ENCODE results near the gene HSPA1A. TPM values are rescaled to one million over a fixed set of nuclear protein-coding genes. Genes with fewer than 3 reads are reported as not detected.

HSPA1A gene
- total RNA-seq, 1 donor from 2014 or later = 56.6 TPM

DNA sequence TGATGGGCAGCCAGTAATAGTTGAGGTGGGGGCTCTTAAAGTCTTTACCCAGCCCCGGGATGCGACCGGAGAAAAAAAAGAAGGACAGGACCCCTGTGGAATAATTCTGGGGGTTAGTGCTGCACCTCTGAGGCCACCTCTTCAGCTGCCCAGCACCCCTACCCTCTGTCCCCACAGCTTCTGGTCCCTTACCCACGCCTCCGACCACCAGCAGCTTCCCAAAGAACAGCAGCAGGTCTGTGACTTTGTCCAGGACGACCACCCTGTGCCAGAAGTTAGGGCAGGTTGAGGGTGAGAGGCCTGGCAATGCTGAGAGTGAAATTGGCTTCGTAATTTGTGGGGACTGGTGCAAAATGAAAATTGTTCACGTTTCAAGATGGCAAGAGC lies 49.5 kb downstream of the HSPA1A start:
- Mint-ChIP-seq H3K36me3 (ENCODE audit: insufficient read depth) (peaks cover 6% of the 10 kb centered on the region), H3K27ac (no peak overlapping the region)
- no peak for DNase-seq (ENCODE audit: low spot score, unreplicated experiment)

DNA sequence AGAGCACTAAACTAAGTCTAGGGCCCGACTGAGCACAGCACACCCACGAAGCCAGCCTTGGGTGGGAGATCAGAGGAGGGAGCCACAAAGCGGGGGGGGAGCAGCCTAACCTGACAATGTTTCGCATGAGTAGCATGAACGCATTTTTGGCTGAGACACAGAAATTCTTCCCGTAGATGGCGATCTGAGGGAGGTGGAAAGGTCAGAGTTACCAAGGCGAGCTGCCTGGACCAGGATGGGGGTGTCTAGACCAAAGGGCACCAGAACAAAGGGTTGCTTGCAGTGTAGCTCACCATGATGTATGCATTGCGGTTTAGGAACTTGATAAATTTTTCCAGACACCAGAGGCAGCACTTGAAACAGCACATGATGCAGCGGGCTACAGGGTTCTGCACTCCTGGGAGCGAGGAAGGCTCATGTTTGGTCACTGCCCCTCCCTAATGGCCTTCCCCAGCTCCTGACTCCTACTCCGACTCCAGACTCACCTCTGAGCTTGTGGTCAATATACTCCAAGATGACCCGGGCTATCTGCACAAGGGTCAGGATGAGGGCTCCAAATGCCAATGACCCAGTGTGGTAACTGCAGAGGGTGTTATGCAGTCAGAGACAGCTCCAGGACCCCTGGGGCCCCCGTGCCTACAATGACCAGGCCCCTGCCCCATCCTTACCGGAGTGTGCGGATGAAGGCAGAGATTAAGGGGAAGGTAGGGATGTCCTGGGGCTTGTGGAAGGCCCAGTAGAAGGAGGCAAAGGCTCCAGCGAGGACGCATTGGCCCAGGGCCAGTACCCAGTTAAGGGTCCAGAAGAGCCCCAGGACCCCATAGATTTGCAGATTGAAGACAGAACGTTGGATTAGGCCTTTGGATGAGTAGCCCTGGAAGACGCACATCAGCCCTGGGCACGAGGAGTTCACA lies 50.1 kb downstream of the HSPA1A start:
- peaks cover 3% of the 10 kb centered on the region for H3K36me3 Mint-ChIP-seq (ENCODE audit: insufficient read depth)
- H3K27ac Mint-ChIP-seq = peak overlapping the region; percentile 41
- H3K4me1 Mint-ChIP-seq (ENCODE audit: low read depth) = peaks cover 16% of the 10 kb centered on the region
- TF ChIP-seq, protein P1, sequence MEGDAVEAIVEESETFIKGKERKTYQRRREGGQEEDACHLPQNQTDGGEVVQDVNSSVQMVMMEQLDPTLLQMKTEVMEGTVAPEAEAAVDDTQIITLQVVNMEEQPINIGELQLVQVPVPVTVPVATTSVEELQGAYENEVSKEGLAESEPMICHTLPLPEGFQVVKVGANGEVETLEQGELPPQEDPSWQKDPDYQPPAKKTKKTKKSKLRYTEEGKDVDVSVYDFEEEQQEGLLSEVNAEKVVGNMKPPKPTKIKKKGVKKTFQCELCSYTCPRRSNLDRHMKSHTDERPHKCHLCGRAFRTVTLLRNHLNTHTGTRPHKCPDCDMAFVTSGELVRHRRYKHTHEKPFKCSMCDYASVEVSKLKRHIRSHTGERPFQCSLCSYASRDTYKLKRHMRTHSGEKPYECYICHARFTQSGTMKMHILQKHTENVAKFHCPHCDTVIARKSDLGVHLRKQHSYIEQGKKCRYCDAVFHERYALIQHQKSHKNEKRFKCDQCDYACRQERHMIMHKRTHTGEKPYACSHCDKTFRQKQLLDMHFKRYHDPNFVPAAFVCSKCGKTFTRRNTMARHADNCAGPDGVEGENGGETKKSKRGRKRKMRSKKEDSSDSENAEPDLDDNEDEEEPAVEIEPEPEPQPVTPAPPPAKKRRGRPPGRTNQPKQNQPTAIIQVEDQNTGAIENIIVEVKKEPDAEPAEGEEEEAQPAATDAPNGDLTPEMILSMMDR (IDR thresholded peaks at IDR 0.05; ENCODE audit: unreplicated experiment) = no peak
- no peaks in the 10 kb centered on the region for H3K9me3 Mint-ChIP-seq (ENCODE audit: low read depth)
- H3K4me3 Mint-ChIP-seq (ENCODE audit: low read depth) = no peak overlapping the region
- H3K27me3 Mint-ChIP-seq = no peaks in the 10 kb centered on the region
- DNase-seq (ENCODE audit: low spot score, unreplicated experiment) = no peak

More for the DNA sequence above, 49.5 kb downstream of the HSPA1A start:
- H3K4me3 Mint-ChIP-seq (ENCODE audit: low read depth) = no peak overlapping the region
- H3K9me3 Mint-ChIP-seq (ENCODE audit: low read depth) = no peaks in the 10 kb centered on the region
- H3K27me3 Mint-ChIP-seq = no peaks in the 10 kb centered on the region
- H3K4me1 Mint-ChIP-seq (ENCODE audit: low read depth) = peaks cover 16% of the 10 kb centered on the region
- TF ChIP-seq, protein P1 (IDR thresholded peaks at IDR 0.05; ENCODE audit: unreplicated experiment) = no peak

Other genes with a start within 250 kb of the HSPA1A start
- not detected in 2 replicates for gene LTA, start 243.3 kb upstream of the HSPA1A start, total RNA-seq
- gene TNF, start 240.0 kb upstream of the HSPA1A start, total RNA-seq = not detected in 2 replicates
- gene LTB, start 233.1 kb upstream of the HSPA1A start, total RNA-seq = 0.57 TPM in 1 of 2 replicates, not detected in the other
- not detected in 2 replicates for gene LST1, start 229.3 kb upstream of the HSPA1A start, total RNA-seq
- not detected in 2 replicates for gene NCR3, start 222.5 kb upstream of the HSPA1A start, total RNA-seq
- gene AIF1, start 200.3 kb upstream of the HSPA1A start, total RNA-seq = 1.7 and 3.1 TPM in 2 replicates
- gene PRRC2A, start 194.8 kb upstream of the HSPA1A start, total RNA-seq = 272 and 273 TPM in 2 replicates
- 458 and 471 TPM in 2 replicates for gene BAG6, start 162.9 kb upstream of the HSPA1A start, total RNA-seq
- gene APOM, start 159.6 kb upstream of the HSPA1A start, total RNA-seq = 7.1 and 7.5 TPM in 2 replicates
- 23.6 and 24.1 TPM in 2 replicates for gene C6orf47, start 154.8 kb upstream of the HSPA1A start, total RNA-seq
- 15.2 and 18.0 TPM in 2 replicates for gene GPANK1, start 150.5 kb upstream of the HSPA1A start, total RNA-seq
- 163 and 165 TPM in 2 replicates for gene CSNK2B, start 149.5 kb upstream of the HSPA1A start, total RNA-seq
- gene LY6G5B, start 145.6 kb upstream of the HSPA1A start, total RNA-seq = 24.8 and 30.6 TPM in 2 replicates
- gene LY6G5C, start 134.5 kb upstream of the HSPA1A start, total RNA-seq = 4.4 and 6.5 TPM in 2 replicates
- gene ABHD16A, start 112.2 kb upstream of the HSPA1A start, total RNA-seq = 93.0 and 96.9 TPM in 2 replicates
- not detected in 2 replicates for gene LY6G6F, start 108.7 kb upstream of the HSPA1A start, total RNA-seq
- gene LY6G6D, start 100.2 kb upstream of the HSPA1A start, total RNA-seq = not detected in 2 replicates
- 0.60 and 1.3 TPM in 2 replicates for gene LY6G6C, start 93.8 kb upstream of the HSPA1A start, total RNA-seq
- not detected in 2 replicates for gene MPIG6B, start 92.2 kb upstream of the HSPA1A start, total RNA-seq
- 218 and 233 TPM in 2 replicates for gene DDAH2, start 86.2 kb upstream of the HSPA1A start, total RNA-seq
- 275 and 286 TPM in 2 replicates for gene CLIC1, start 79.0 kb upstream of the HSPA1A start, total RNA-seq
- gene MSH5, start 75.5 kb upstream of the HSPA1A start, total RNA-seq = 45.0 and 51.3 TPM in 2 replicates
- 8.6 and 11.9 TPM in 2 replicates for gene SAPCD1, start 52.9 kb upstream of the HSPA1A start, total RNA-seq
- 9.5 and 11.6 TPM in 2 replicates for gene VWA7, start 38.2 kb upstream of the HSPA1A start, total RNA-seq
- gene VARS1, start 19.8 kb upstream of the HSPA1A start, total RNA-seq = 85.6 and 92.6 TPM in 2 replicates
- 80.4 and 82.9 TPM in 2 replicates for gene LSM2, start 8.6 kb upstream of the HSPA1A start, total RNA-seq
- gene HSPA1L, start 260 bp upstream of the HSPA1A start, total RNA-seq = 2.4 and 2.5 TPM in 2 replicates
- gene HSPA1B, start 12.2 kb downstream of the HSPA1A start, total RNA-seq = 152 and 165 TPM in 2 replicates
- 52.4 and 57.4 TPM in 2 replicates for gene NEU1, start 47.3 kb downstream of the HSPA1A start, total RNA-seq
- gene SLC44A4, start 63.5 kb downstream of the HSPA1A start, total RNA-seq = 17.5 and 19.1 TPM in 2 replicates
- gene EHMT2, start 82.2 kb downstream of the HSPA1A start, total RNA-seq = 161 and 175 TPM in 2 replicates
- 47.1 and 55.5 TPM in 2 replicates for gene ZBTB12, start 86.5 kb downstream of the HSPA1A start, total RNA-seq
- gene C2, start 112.2 kb downstream of the HSPA1A start, total RNA-seq = 0.47 and 0.65 TPM in 2 replicates
- 3.9 and 4.7 TPM in 2 replicates for gene CFB, start 130.6 kb downstream of the HSPA1A start, total RNA-seq
- 67.2 and 71.8 TPM in 2 replicates for gene NELFE, start 143.4 kb downstream of the HSPA1A start, total RNA-seq
- gene SKIC2, start 143.6 kb downstream of the HSPA1A start, total RNA-seq = 97.9 and 103 TPM in 2 replicates
- 26.3 and 29.4 TPM in 2 replicates for gene DXO, start 156.6 kb downstream of the HSPA1A start, total RNA-seq
- 13.1 and 14.1 TPM in 2 replicates for gene C4A, start 166.5 kb downstream of the HSPA1A start, total RNA-seq
- gene C4B, start 199.3 kb downstream of the HSPA1A start, total RNA-seq = 6.6 and 8.4 TPM in 2 replicates
- 0.38 and 0.67 TPM in 2 replicates for gene CYP21A2, start 222.9 kb downstream of the HSPA1A start, total RNA-seq

Measured in progenitor cell of endocrine pancreas (in vitro differentiated cells).